Hepatocyte (in vitro differentiated cells): ENCODE measurements around the gene NRK. TPM values are rescaled to one million over a fixed set of nuclear protein-coding genes. Genes with fewer than 3 reads are reported as not detected.

Source experiments
- DNase-seq: peaks from one replicate; pipeline ENCODE4 v3.0.0-alpha.2; 2016; ENCODE audit warnings: low spot score
- H2AFZ ChIP-seq: fragments of 200-600 bp; sonication (generic); 2 replicates; pipeline ENCODE4 v1.6.0; 2016; ENCODE audit warnings: antibody characterized with exemption, mild to moderate bottlenecking
- H3K27ac ChIP-seq: fragments of 200-600 bp; sonication (generic); 2 replicates; pipeline ENCODE4 v1.5.1; 2016; ENCODE audit warnings: mild to moderate bottlenecking
- H3K27me3 ChIP-seq: fragments of 200-600 bp; sonication (generic); 2 replicates; pipeline ENCODE4 v1.6.1; 2016
- H3K36me3 ChIP-seq: fragments of 200-600 bp; sonication (generic); replicated peaks from 2 replicates; pipeline ENCODE4 v1.5.1; 2016; ENCODE audit warnings: low read depth; ENCODE audit not compliant: insufficient read depth
- H3K4me1 ChIP-seq: fragments of 200-600 bp; sonication (generic); 2 replicates; pipeline ENCODE4 v1.5.1; 2016; ENCODE audit warnings: mild to moderate bottlenecking, moderate library complexity; ENCODE audit not compliant: insufficient read depth
- H3K4me2 ChIP-seq: fragments of 200-600 bp; sonication (generic); 2 replicates; pipeline ENCODE4 v1.6.0; 2016
- H3K4me3 ChIP-seq: fragments of 200-600 bp; sonication (generic); 2 replicates; pipeline ENCODE4 v1.5.1; 2016; ENCODE audit warnings: mild to moderate bottlenecking
- H3K79me2 ChIP-seq: fragments of 200-600 bp; sonication (generic); 2 replicates; pipeline ENCODE4 v1.6.0; 2017; ENCODE audit warnings: mild to moderate bottlenecking
- H3K9me2 ChIP-seq: fragments of 200-600 bp; sonication (generic); replicated peaks from 2 replicates; pipeline ENCODE4 v1.6.0; 2017; ENCODE audit warnings: mild to moderate bottlenecking; ENCODE audit not compliant: insufficient read depth
- H3K9me3 ChIP-seq: fragments of 200-600 bp; sonication (generic); 2 replicates; pipeline ENCODE4 v1.5.1; 2016; ENCODE audit warnings: low read depth, mild to moderate bottlenecking
- H4K20me1 ChIP-seq: fragments of 200-600 bp; sonication (generic); 2 replicates; pipeline ENCODE4 v1.6.0; 2016; ENCODE audit warnings: mild to moderate bottlenecking; ENCODE audit not compliant: insufficient read depth, poor library complexity, severe bottlenecking
- EZH2 ChIP-seq: fragments of 200-600 bp; sonication (generic); IDR thresholded peaks from 2 replicates; pipeline ENCODE4 v1.6.1; 2016; ENCODE audit warnings: antibody characterized with exemption, mild to moderate bottlenecking, borderline replicate concordance
- EZH2phosphoT487 ChIP-seq: fragments of 200-600 bp; sonication (generic); IDR thresholded peaks from one replicate; pipeline ENCODE4 v1.6.1; 2018; ENCODE audit warnings: antibody characterized with exemption, mild to moderate bottlenecking, low read depth, moderate library complexity; ENCODE audit not compliant: unreplicated experiment, severe bottlenecking
- WGBS: methylation state at CpG from one replicate; pipeline ENCODE4 v1.1.6; 2016; ENCODE audit warnings: low lambda C conversion rate; ENCODE audit errors: missing lambda C conversion rate; 5-methylcytosine and 5-hydroxymethylcytosine counted together
- polyA plus RNA-seq: library from polyadenylated mRNA; unstranded; fragments of >200 nt; fragmentation: Nextera tagmentation; extraction: Ambion mirVana; gene quantifications from 2 replicates; pipeline ENCODE4 v1.2.1, GENCODE V29; 2016
- total RNA-seq: library from RNA; depleted of rRNA; stranded (reverse); fragments of >200 nt; gene quantifications from 2 replicates; pipeline ENCODE4 v1.2.3, GENCODE V29; 2014
- TF ChIP-seq, protein P1 (sequence below): fragments of 200-600 bp; sonication (generic); IDR thresholded peaks from 2 replicates; pipeline ENCODE4 v1.5.1; 2016; ENCODE audit warnings: antibody characterized with exemption, mild to moderate bottlenecking; ENCODE audit not compliant: poor library complexity

Gene NRK
- total and polyA plus RNA-seq, 2 experiments from 2014 or later, result 2.2 to 12.0 TPM

DNA sequence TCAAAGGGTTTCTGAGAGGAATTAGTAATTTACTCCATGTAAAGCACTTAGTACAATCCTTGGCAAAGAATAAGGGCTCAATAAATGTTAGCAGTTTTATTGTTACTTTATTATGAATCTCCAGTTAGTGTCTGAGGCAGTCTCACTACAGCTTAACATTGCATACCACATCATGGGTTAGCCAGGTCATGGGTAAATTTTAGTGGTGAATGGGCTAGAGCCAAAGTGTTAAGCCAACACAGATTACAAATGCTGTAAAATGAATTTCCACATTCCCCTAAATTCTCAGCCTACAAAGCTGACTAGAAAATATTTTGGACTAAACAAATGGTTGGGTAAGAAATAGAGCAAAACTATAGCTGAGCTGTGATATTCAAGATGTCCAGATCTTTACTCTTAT lies 72.4 kb downstream of the NRK start:
- Histone ChIP-seq H4K20me1 (no peaks in the 10 kb centered on the region), H3K4me2 (no peak overlapping the region), H3K9me3 (peaks cover 4% of the 10 kb centered on the region), H3K36me3 (no peaks in the 10 kb centered on the region), H2AFZ (no peak overlapping the region), H3K9me2 (no peaks in the 10 kb centered on the region), H3K4me1 (no peaks in the 10 kb centered on the region), H3K4me3 (no peak overlapping the region), H3K27me3 (no peaks in the 10 kb centered on the region), H3K79me2 (no peaks in the 10 kb centered on the region), H3K27ac (no peak overlapping the region)
- TF ChIP-seq EZH2, result no peak
- no peak for TF ChIP-seq EZH2phosphoT487
- TF ChIP-seq, protein P1, sequence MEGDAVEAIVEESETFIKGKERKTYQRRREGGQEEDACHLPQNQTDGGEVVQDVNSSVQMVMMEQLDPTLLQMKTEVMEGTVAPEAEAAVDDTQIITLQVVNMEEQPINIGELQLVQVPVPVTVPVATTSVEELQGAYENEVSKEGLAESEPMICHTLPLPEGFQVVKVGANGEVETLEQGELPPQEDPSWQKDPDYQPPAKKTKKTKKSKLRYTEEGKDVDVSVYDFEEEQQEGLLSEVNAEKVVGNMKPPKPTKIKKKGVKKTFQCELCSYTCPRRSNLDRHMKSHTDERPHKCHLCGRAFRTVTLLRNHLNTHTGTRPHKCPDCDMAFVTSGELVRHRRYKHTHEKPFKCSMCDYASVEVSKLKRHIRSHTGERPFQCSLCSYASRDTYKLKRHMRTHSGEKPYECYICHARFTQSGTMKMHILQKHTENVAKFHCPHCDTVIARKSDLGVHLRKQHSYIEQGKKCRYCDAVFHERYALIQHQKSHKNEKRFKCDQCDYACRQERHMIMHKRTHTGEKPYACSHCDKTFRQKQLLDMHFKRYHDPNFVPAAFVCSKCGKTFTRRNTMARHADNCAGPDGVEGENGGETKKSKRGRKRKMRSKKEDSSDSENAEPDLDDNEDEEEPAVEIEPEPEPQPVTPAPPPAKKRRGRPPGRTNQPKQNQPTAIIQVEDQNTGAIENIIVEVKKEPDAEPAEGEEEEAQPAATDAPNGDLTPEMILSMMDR, result no peak
- DNase-seq, result no peak

DNA sequence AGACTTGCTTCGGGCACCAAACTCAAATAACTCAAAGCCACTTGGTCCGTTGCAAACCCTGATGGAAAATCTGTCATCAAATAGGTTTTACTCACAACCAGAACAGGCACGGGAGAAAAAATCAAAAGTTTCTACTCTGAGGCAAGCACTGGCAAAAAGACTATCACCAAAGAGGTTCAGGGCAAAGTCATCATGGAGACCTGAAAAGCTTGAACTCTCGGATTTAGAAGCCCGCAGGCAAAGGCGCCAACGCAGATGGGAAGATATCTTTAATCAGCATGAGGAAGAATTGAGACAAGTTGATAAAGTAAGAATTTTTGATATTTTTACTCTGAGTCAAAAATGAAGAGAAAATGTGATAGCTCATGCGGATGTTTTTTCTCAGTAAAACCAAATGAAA lies 87.2 kb downstream of the NRK start:
- Histone ChIP-seq H3K9me2 (no peaks in the 10 kb centered on the region), H3K4me1 (no peaks in the 10 kb centered on the region)

DNA sequence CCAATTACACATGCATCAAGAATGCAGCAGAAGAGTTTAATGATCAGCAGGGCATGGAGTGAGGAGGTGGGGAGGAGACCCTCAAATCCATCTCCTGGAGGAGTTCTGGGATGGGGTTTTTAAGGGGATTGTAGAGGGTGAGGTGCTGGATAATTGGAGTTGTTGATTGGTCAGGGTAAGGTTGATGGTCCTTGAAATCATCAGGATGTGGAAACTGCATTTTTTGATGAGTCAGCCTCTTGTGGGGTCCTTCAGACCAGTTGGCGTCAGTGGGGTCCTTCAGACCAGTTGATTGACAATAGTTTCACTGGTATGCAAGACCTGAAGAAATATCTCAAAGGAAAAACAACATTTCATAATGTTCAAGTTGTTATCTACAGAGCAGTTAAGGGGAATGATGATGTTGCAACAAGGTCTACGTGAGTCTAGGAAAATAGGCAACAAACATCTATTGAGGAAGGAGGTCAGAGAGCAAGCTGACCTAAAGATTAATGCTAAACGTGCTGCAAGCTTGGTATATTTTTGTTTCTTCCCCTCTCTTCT lies 88.3 kb downstream of the NRK start:
- Histone ChIP-seq H3K4me3 (no peak overlapping the region), H3K4me1 (no peaks in the 10 kb centered on the region), H3K9me2 (no peaks in the 10 kb centered on the region), H3K79me2 (no peaks in the 10 kb centered on the region), H3K36me3 (no peaks in the 10 kb centered on the region), H3K27me3 (no peaks in the 10 kb centered on the region), H3K4me2 (no peak overlapping the region), H3K27ac (no peak overlapping the region), H4K20me1 (peaks cover 2% of the 10 kb centered on the region), H3K9me3 (no peaks in the 10 kb centered on the region), H2AFZ (no peak overlapping the region)
- TF ChIP-seq EZH2 (no peak), EZH2phosphoT487 (no peak)
- TF ChIP-seq, protein P1, result no peak
- no peak for DNase-seq
- WGBS, result 45% methylated on average over 3 of the region's 3 CpGs

More for the DNA sequence above, 87.2 kb downstream of the NRK start:
- no peak for TF ChIP-seq EZH2phosphoT487
- no peak for TF ChIP-seq EZH2
- TF ChIP-seq, protein P1, result no peak
- Histone ChIP-seq H3K36me3 (no peaks in the 10 kb centered on the region), H3K27ac (no peak overlapping the region), H3K4me2 (no peak overlapping the region), H3K4me3 (no peak overlapping the region), H4K20me1 (peaks cover 2% of the 10 kb centered on the region), H2AFZ (no peak overlapping the region), H3K27me3 (no peaks in the 10 kb centered on the region), H3K9me3 (no peaks in the 10 kb centered on the region), H3K79me2 (no peaks in the 10 kb centered on the region)
- 88% methylated on average over 8 of the region's 8 CpGs for WGBS
- no peak for DNase-seq

DNA sequence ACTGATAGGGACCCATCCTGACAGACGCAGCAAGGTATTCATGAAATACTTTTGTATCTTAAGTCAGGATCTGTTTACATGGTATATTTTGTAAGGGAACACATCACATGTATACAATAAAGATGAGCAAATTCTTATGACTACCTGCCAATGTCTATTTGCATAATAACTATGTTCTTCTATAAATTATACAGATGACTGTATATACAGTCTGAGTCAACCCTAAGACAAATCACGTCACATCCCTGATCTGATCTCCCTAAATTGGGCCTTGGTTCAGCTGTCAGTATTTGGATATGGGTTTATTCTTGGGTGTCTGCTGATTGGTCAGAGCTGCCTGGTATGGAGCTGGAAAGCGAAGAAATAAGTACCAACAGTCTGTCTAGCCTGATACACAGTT lies 122.9 kb downstream of the NRK start:
- H3K27ac ChIP-seq, result no peak overlapping the region
- no peak overlapping the region for H3K4me2 ChIP-seq
- 73% methylated on average over 3 of the region's 3 CpGs for WGBS
- no peaks in the 10 kb centered on the region for H3K9me2 ChIP-seq
- TF ChIP-seq EZH2phosphoT487 (no peak), EZH2 (no peak)
- TF ChIP-seq, protein P1, result no peak
- no peak for DNase-seq
- H3K36me3 ChIP-seq, result no peaks in the 10 kb centered on the region
- H3K79me2 ChIP-seq, result no peaks in the 10 kb centered on the region
- H2AFZ ChIP-seq, result no peak overlapping the region
- H3K4me3 ChIP-seq, result no peak overlapping the region
- no peaks in the 10 kb centered on the region for H3K4me1 ChIP-seq
- no peaks in the 10 kb centered on the region for H3K27me3 ChIP-seq
- no peaks in the 10 kb centered on the region for H3K9me3 ChIP-seq
- H4K20me1 ChIP-seq, result no peaks in the 10 kb centered on the region
